Activated effector memory CD4-positive, alpha-beta T cell treated with anti-CD3 and anti-CD28 coated beads, Interleukin-2, amount 50 U/mL, for 16 hours (primary cell): ENCODE measurements around the gene CBFA2T3.

Source experiments
- DNase-seq: peaks from one replicate; pipeline ENCODE4 v3.0.0-alpha.2; 2020

Gene CBFA2T3

DNA sequence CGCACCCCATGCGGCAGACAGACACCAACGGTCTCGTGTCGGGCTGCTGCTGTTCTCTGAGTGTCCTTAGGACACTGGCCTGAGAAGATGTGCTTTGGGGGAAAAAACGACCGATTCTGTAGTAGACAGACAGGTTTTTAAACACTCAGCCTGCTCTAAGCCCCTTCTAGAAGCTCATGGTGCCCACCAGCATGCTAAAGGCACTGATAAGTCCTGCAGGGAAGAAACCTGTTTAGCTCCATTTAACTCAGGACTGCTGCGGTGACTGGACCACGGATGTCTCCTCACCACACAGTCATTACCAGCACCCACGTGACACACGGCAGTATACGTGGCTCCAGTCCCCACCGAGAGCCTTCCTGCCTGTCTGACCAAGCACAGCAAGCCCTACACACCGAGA lies 146.2 kb downstream of the CBFA2T3 start:
- no peak for DNase-seq

- DNase-seq, result no peak
These were observed 146.7 kb downstream of the CBFA2T3 start for GRCh38 chr16:88830258-88830657.

GRCh38 chr16:88828711-88829110 lies 148.3 kb downstream of the CBFA2T3 start:
- no peak for DNase-seq

DNA sequence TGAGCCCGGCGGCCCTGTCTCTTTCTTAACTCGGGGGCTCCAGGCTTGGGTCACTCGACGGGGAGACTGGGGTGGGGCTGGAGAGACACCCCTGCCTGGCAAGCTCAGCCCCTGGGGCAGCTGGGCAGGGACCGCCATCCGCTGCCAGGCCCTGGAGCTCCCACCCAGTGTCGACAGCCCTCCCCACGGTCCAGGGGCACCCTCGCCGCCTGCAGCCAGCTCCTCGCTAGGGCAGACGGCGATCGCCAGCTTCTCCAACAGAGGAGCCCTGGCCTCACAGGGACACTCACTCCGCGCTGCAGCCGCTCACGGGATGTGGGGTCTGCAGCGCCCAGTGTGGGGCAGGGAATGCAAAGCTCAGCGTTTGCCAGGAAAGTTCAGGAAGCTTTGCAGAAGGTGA lies 149.3 kb downstream of the CBFA2T3 start:
- no peak for DNase-seq

- no peak for DNase-seq
These were observed 150.8 kb downstream of the CBFA2T3 start for GRCh38 chr16:88826070-88826840.

DNA sequence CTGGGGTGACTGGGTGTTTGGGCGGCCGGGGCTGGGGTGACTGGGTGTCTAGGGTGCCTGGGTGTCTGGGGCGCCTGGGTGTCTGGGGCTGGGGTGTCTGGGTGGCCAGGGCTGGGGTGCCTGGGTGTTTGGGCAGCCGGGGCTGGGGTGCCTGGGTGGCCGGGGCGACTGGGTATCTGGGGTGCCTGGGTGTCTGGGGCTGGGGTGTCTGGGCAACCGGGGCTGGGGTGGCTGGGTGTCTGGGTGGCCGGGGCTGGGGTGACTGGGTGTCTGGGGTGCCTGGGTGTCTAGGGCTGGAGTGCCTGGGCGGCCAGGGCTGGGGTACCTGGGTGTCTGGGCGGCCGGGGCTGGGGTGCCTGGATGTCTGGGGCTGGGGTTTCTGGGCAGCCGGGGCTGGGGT lies 151.9 kb downstream of the CBFA2T3 start:
- no peak for DNase-seq
